Smooth muscle cell (in vitro differentiated cells): Measurements from ENCODE around the gene SLC18A3. TPM values are rescaled to one million over a fixed set of nuclear protein-coding genes. Genes with fewer than 3 reads are reported as not detected.
A peak's percentile ranks its signal among the peaks of the same experiment; 100 is the strongest.

Experiments used
- DNase-seq: peaks from one replicate; lab custom pipeline; 2025; ENCODE audit not compliant: unreplicated experiment; lab: John Stamatoyannopoulos, UW
- H2AFZ ChIP-seq: fragments of 200-600 bp; sonication (generic); 2 replicates; pipeline ENCODE4 v1.6.0; 2016; ENCODE audit warnings: antibody characterized with exemption, low read depth, mild to moderate bottlenecking
- H3F3A ChIP-seq: fragments of 200-600 bp; sonication (generic); 2 replicates; pipeline ENCODE4 v1.6.0; 2017; ENCODE audit warnings: antibody characterized with exemption, low read depth
- H3K27ac ChIP-seq: fragments of 200-600 bp; sonication (generic); 2 replicates; pipeline ENCODE4 v1.5.1; 2016; ENCODE audit warnings: low read depth, mild to moderate bottlenecking
- H3K27me3 ChIP-seq: fragments of 200-600 bp; sonication (generic); 2 replicates; pipeline ENCODE4 v1.6.1; 2016; ENCODE audit warnings: low read depth, mild to moderate bottlenecking
- H3K36me3 ChIP-seq: fragments of 200-600 bp; sonication (generic); 2 replicates; pipeline ENCODE4 v1.5.1; 2016; ENCODE audit warnings: low read depth
- H3K4me1 ChIP-seq: fragments of 200-600 bp; sonication (generic); 2 replicates; pipeline ENCODE4 v1.5.1; 2016; ENCODE audit warnings: low read depth
- H3K4me2 ChIP-seq: fragments of 200-600 bp; sonication (generic); 2 replicates; pipeline ENCODE4 v1.6.0; 2016; ENCODE audit warnings: mild to moderate bottlenecking
- H3K4me3 ChIP-seq: fragments of 200-600 bp; sonication (generic); 2 replicates; pipeline ENCODE4 v1.5.1; 2016; ENCODE audit warnings: mild to moderate bottlenecking
- H3K79me2 ChIP-seq: fragments of 200-600 bp; sonication (generic); 2 replicates; pipeline ENCODE4 v1.6.0; 2016; ENCODE audit warnings: low read depth, mild to moderate bottlenecking
- H3K9ac ChIP-seq: fragments of 200-600 bp; sonication (generic); 2 replicates; pipeline ENCODE4 v1.6.0; 2016; ENCODE audit warnings: low read depth
- H3K9me3 ChIP-seq: fragments of 200-600 bp; sonication (generic); replicated peaks from 2 replicates; pipeline ENCODE4 v1.5.1; 2016; ENCODE audit warnings: low read depth
- H4K20me1 ChIP-seq: fragments of 200-600 bp; sonication (generic); 2 replicates; pipeline ENCODE4 v1.6.0; 2016; ENCODE audit warnings: low read depth
- CTCF ChIP-seq: fragments of 200-600 bp; sonication (generic); IDR thresholded peaks from 2 replicates; pipeline ENCODE4 v1.5.1; 2017; ENCODE audit warnings: borderline replicate concordance, mild to moderate bottlenecking, antibody characterized with exemption; ENCODE audit not compliant: insufficient read depth, poor library complexity, severe bottlenecking
- WGBS: methylation state at CpG from one replicate; pipeline ENCODE4 v1.1.7; 2016; ENCODE audit warnings: low lambda C conversion rate; 5-methylcytosine and 5-hydroxymethylcytosine counted together
- polyA plus RNA-seq: library from polyadenylated mRNA; unstranded; fragments of >200 nt; fragmentation: Nextera tagmentation; extraction: Ambion mirVana; gene quantifications from 2 replicates; pipeline ENCODE4 v1.2.1, GENCODE V29; 2016
- total RNA-seq: library from RNA; depleted of rRNA; stranded (reverse); fragments of >200 nt; gene quantifications from 2 replicates; pipeline ENCODE4 v1.2.3, GENCODE V29; 2014

The SLC18A3 gene
- total and polyA plus RNA-seq, 2 experiments from 2014 or later, result not detected

GRCh38 chr10:49605216-49605938, 4.7 kb upstream of the SLC18A3 start:
- DNase-seq, result no peak
- Histone ChIP-seq H3K27ac (no peak overlapping the region), H3K9ac (no peak overlapping the region), H3K4me3 (no peak overlapping the region), H3K9me3 (no peaks in the 10 kb centered on the region), H3K36me3 (no peaks in the 10 kb centered on the region), H3K4me2 (no peak overlapping the region), H3K27me3 (peaks cover 70% of the 10 kb centered on the region), H2AFZ (no peak overlapping the region), H3K4me1 (no peaks in the 10 kb centered on the region), H3K79me2 (no peaks in the 10 kb centered on the region), H4K20me1 (no peaks in the 10 kb centered on the region), H3F3A (no peaks in the 10 kb centered on the region)
- WGBS, result 78% methylated on average over 6 of the region's 6 CpGs
- TF ChIP-seq CTCF, result no peak

GRCh38 chr10:49605939-49606509, 4.1 kb upstream of the SLC18A3 start:
- TF ChIP-seq CTCF, result no peak
- Histone ChIP-seq H3K4me3 (no peak overlapping the region), H3K79me2 (no peaks in the 10 kb centered on the region), H4K20me1 (no peaks in the 10 kb centered on the region), H3K9me3 (no peaks in the 10 kb centered on the region), H2AFZ (no peak overlapping the region), H3K27me3 (peaks cover 76% of the 10 kb centered on the region), H3K4me1 (peaks cover 4% of the 10 kb centered on the region), H3F3A (no peaks in the 10 kb centered on the region), H3K4me2 (no peak overlapping the region), H3K36me3 (no peaks in the 10 kb centered on the region), H3K9ac (no peak overlapping the region), H3K27ac (no peak overlapping the region)
- DNase-seq, result no peak
- 48% methylated on average over 3 of the region's 3 CpGs for WGBS

- Histone ChIP-seq H2AFZ (no peak overlapping the region), H4K20me1 (no peaks in the 10 kb centered on the region), H3K4me1 (peaks cover 6% of the 10 kb centered on the region), H3K79me2 (no peaks in the 10 kb centered on the region), H3K27me3 (peaks cover 82% of the 10 kb centered on the region), H3K4me3 (no peak overlapping the region), H3K4me2 (no peak overlapping the region), H3F3A (no peaks in the 10 kb centered on the region), H3K27ac (no peak overlapping the region), H3K9ac (no peak overlapping the region), H3K9me3 (no peaks in the 10 kb centered on the region), H3K36me3 (no peaks in the 10 kb centered on the region)
- DNase-seq, result peak; percentile 47
- 9% methylated on average over 20 of the region's 22 CpGs for WGBS
- TF ChIP-seq CTCF, result no peak
These were observed 3.1 kb upstream of the SLC18A3 start for GRCh38 chr10:49606981-49607535.
